Heart right ventricle (tissue), 16 donors: ENCODE data around the gene PLD1. TPM values are rescaled to one million over a fixed set of nuclear protein-coding genes. Genes with fewer than 3 reads are reported as not detected.
A peak's percentile ranks its signal among the peaks of the same experiment; 100 is the strongest.

ENCODE experiments used
- ATAC-seq, 8 donors: fragments of 200-7000 bp; cut with Tn5 transposase; one replicate each; pipeline ENCODE4 v1.9.1; 2020; ENCODE audit warnings: mild to moderate bottlenecking in 8 of 8, moderate library complexity in 8 of 8, moderate number of reproducible peaks in 1 of 8
- DNase-seq, 2 donors: peaks; one replicate each; pipeline ENCODE4 v3.0.0-alpha.2; 2020
- H3K27ac ChIP-seq, 10 donors: fragments of 200-600 bp; sonication (generic) in 2 of 10; one replicate each; pipeline versions ENCODE4 v1.5.0 to v1.8.0; 2020 to 2022; ENCODE audit warnings: mild to moderate bottlenecking in 3 of 10
- H3K27me3 ChIP-seq, 7 donors: fragments of 200-600 bp; one replicate each; pipeline ENCODE4 v1.8.0; 2021 to 2022; ENCODE audit warnings: mild to moderate bottlenecking in 2 of 7
- H3K36me3 ChIP-seq, 9 donors: fragments of 200-600 bp; sonication (generic) in 1 of 9; one replicate each; pipeline versions ENCODE4 v1.5.0 to v1.8.0; 2020 to 2022; ENCODE audit warnings: mild to moderate bottlenecking in 2 of 9
- H3K4me1 ChIP-seq, 9 donors: fragments of 200-600 bp; sonication (generic) in 1 of 9; one replicate each; pipeline versions ENCODE4 v1.5.0 to v1.8.0; 2020 to 2022; ENCODE audit warnings: mild to moderate bottlenecking in 4 of 9
- H3K4me3 ChIP-seq, 10 donors: fragments of 200-600 bp; sonication (generic) in 2 of 10; one replicate each; pipeline versions ENCODE4 v1.5.0 to v1.8.0; 2020 to 2022; ENCODE audit warnings: mild to moderate bottlenecking in 7 of 10, moderate library complexity in 2 of 10
- H3K9me3 ChIP-seq, 11 donors: fragments of 200-600 bp in 10 of 11; sonication (generic) in 2 of 11; one replicate each; pipeline versions ENCODE4 v1.5.0 to v1.8.0; 2013 to 2022; ENCODE audit warnings: mild to moderate bottlenecking in 2 of 11, control low read depth in 1 of 11, moderate library complexity in 1 of 11
- WGBS, 2 donors: extraction: QIAGEN DNeasy Blood & Tissue Kit; methylation state at CpG; one replicate each; pipeline ENCODE4 v1.1.7; 2013; ENCODE audit warnings: inconsistent platforms in 1 of 2; 5-methylcytosine and 5-hydroxymethylcytosine counted together
- intact Hi-C, 10 donors: fragments of 100-400 bp; cut with DNase I; formaldehyde crosslinking; loops; one replicate each; pipeline versions ENCODE4 v1.11.1 to v1.14.2; 2022
- polyA plus RNA-seq, 2 donors: library from polyadenylated mRNA; stranded (reverse); fragments of 200-250 nt; gene quantifications; one replicate each; pipeline ENCODE4 v1.2.3, GENCODE V29; 2013
- total RNA-seq, 10 donors: library from RNA; stranded (reverse); fragmentation: NEBNext Ultra II Directional in 3 of 10; extraction: Animal tissue kit (Norgen Biotek cat#: 25700) in 3 of 10; gene quantifications; one replicate each; pipeline versions ENCODE4 v1.2.1 to v1.2.4, GENCODE V29; 2021 to 2023
- TF ChIP-seq, protein P1 (sequence below), 9 donors: fragments of 200-600 bp; sonication (generic) in 2 of 9; IDR thresholded peaks; one replicate each; pipeline versions ENCODE4 v1.5.0 to v1.8.0; 2021 to 2022; ENCODE audit warnings: antibody characterized with exemption in 9 of 9, mild to moderate bottlenecking in 5 of 9, moderate library complexity in 1 of 9
- donor health status: Arrhythmogenic right ventricular cardiomyopathy.
- donor health status: ischemic (EF 13 %, LVEDD 7.1; RV severe dilation, severe dysfunction).
- donor health status: healthy with polysubstance abuse.
- donor health status: DM: no; HTN: yes; CAD: no.
- donor health status: DM: no; HTN: no; CAD: no.
- donor health status: ischemic (EF 25% LVEDD 6.9; RV normal size, moderate dysfunction).
- donor health status: ischemic (EF 25% LVEDD 5.7; RV mildly dilated, moderate dysfunction).
- donor health status: healthy.
- donor health status: DM: yes; HTN: yes; CAD: no.
- donor health status: Ischemic cardiomyopathy.
- donor health status: ischemic (EF 35%, LVEDD 5.7; RV mildly dilated, moderate dysfunction).
- donor health status: nonischemic (EF 11% LVEDD 7.7; RV severe dilation, severe dysfunction).
- donor health status: DM: yes; HTN: yes; CAD: no.
- donor health status: PGD.
- donor health status: ischemic (EF 29% LVEDD 5.4; RV normal size, mild dysfunction).
- donor health status: nonischemic (EF 23%, LVEDD 6.1; RV moderate dilation, normal function).

Gene PLD1
- total and polyA plus RNA-seq, 12 donors: 10.5 to 83.3 (median 62.9) TPM

- DNase-seq (no peak), ATAC-seq (peak in 2 of 8 donors; percentile 11 to 28)
- Histone ChIP-seq H3K27me3 (no peaks in the 10 kb centered on the region), H3K9me3 (no peaks in the 10 kb centered on the region), H3K36me3 (no peaks in the 10 kb centered on the region), H3K4me3 (no peak overlapping the region), H3K4me1 (peaks cover 0 to 27% (median 4%) of the 10 kb centered on the region in 9 donors), H3K27ac (no peak overlapping the region)
- intact Hi-C loops: loop anchor here in 3 of 10 donors (5.0 to 10.0 kb wide), 3 partner anchors 92 to 234 kb away; partner anchors contain the start of gene TNIK (in 3 of the 3)
- WGBS, 2 donors: 49 to 59% methylated on average over 4 of the region's 4 CpGs
- TF ChIP-seq, protein P1, sequence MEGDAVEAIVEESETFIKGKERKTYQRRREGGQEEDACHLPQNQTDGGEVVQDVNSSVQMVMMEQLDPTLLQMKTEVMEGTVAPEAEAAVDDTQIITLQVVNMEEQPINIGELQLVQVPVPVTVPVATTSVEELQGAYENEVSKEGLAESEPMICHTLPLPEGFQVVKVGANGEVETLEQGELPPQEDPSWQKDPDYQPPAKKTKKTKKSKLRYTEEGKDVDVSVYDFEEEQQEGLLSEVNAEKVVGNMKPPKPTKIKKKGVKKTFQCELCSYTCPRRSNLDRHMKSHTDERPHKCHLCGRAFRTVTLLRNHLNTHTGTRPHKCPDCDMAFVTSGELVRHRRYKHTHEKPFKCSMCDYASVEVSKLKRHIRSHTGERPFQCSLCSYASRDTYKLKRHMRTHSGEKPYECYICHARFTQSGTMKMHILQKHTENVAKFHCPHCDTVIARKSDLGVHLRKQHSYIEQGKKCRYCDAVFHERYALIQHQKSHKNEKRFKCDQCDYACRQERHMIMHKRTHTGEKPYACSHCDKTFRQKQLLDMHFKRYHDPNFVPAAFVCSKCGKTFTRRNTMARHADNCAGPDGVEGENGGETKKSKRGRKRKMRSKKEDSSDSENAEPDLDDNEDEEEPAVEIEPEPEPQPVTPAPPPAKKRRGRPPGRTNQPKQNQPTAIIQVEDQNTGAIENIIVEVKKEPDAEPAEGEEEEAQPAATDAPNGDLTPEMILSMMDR (IDR thresholded peaks at IDR 0.05): no peak
Observed at GRCh38 chr3:171556574-171557145, 253.6 kb downstream of the PLD1 start.

GRCh38 chr3:171556148-171556547 is 254.1 kb downstream of the PLD1 start:
- ATAC-seq (peak; percentile 55 to 94 (median 87)), DNase-seq (peak; percentile 29 to 32)
- H3K27ac ChIP-seq: no peak overlapping the region
- H3K4me1 ChIP-seq: peaks cover 0 to 27% (median 4%) of the 10 kb centered on the region in 9 donors
- H3K36me3 ChIP-seq: no peaks in the 10 kb centered on the region
- H3K9me3 ChIP-seq: no peaks in the 10 kb centered on the region
- TF ChIP-seq, protein P1 (IDR thresholded peaks at IDR 0.05): no peak
- 24 to 25% methylated on average over 5 of the region's 5 CpGs for WGBS, 2 donors
- intact Hi-C loops: loop anchor here in 3 of 10 donors (5.0 to 10.0 kb wide), 3 partner anchors 91 to 234 kb away; partner anchors contain the start of gene TNIK (in 3 of the 3)
- no peak overlapping the region for H3K4me3 ChIP-seq
- H3K27me3 ChIP-seq: no peaks in the 10 kb centered on the region

GRCh38 chr3:171553086-171553485 is 257.2 kb downstream of the PLD1 start:
- no peaks in the 10 kb centered on the region for H3K27me3 ChIP-seq
- intact Hi-C loops: loop anchor here in 2 of 10 donors (10.0 kb wide), 1 partner anchor 88 kb away; the partner anchor contains the start of gene TNIK (in 2 of the 2)
- no peaks in the 10 kb centered on the region for H3K9me3 ChIP-seq
- no peaks in the 10 kb centered on the region for H3K36me3 ChIP-seq
- ATAC-seq: no peak
- no peak overlapping the region for H3K4me3 ChIP-seq
- WGBS, 2 donors: 57 to 63% methylated on average over 2 of the region's 2 CpGs
- H3K4me1 ChIP-seq: peaks cover 0 to 27% (median 4%) of the 10 kb centered on the region in 9 donors
- DNase-seq: no peak
- peak overlapping the region in 1 of 10 donors; percentile 85 for H3K27ac ChIP-seq
- TF ChIP-seq, protein P1 (IDR thresholded peaks at IDR 0.05): no peak

DNA sequence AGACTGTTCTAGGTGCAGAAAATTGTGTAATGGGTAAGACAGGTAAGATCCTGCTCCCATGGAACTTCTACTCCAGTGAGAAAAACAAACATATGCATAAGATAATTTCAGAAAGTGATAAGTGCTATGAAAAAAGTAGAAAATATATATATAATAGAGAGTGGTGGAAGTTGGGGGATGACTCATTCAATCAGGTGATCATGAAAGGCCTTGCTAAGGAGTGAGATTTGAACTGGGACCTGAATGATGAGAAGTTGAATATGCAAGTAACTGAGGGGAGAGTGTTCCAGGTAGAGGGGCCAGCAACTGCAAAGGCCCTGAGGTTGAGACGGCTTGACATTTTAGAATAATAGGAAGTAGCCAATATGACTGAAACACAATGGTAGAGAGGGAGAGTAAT is 257.8 kb downstream of the PLD1 start:
- TF ChIP-seq, protein P1 (IDR thresholded peaks at IDR 0.05): no peak
- Histone ChIP-seq H3K36me3 (no peaks in the 10 kb centered on the region), H3K4me3 (no peak overlapping the region), H3K4me1 (peaks cover 0 to 24% (median 4%) of the 10 kb centered on the region in 9 donors), H3K27ac (peak overlapping the region in 1 of 10 donors; percentile 85), H3K9me3 (no peaks in the 10 kb centered on the region), H3K27me3 (no peaks in the 10 kb centered on the region)
- 86% methylated on average over 1 of the region's 1 CpG for WGBS, 2 donors
- DNase-seq (no peak), ATAC-seq (no peak)
- intact Hi-C loops: loop anchor here in 2 of 10 donors (10.0 kb wide), 1 partner anchor 88 kb away; the partner anchor contains the start of gene TNIK (in 2 of the 2)
